Suppressor macrophage treated with lipopolysaccharide for 4 hours (primary cell): ENCODE data around the gene FOXC1.
A peak's percentile ranks its signal among the peaks of the same experiment; 100 is the strongest.

Source experiments
- DNase-seq: peaks from one replicate; pipeline ENCODE4 v3.0.0-alpha.2; 2020

The FOXC1 gene

GRCh38 chr6:1624851-1625781 lies 15.4 kb downstream of the FOXC1 start:
- peak; percentile 60 for DNase-seq

- DNase-seq, result no peak
Observed at GRCh38 chr6:1625794-1626435, 16.2 kb downstream of the FOXC1 start.

GRCh38 chr6:1626481-1626880 lies 16.8 kb downstream of the FOXC1 start:
- no peak for DNase-seq

DNA sequence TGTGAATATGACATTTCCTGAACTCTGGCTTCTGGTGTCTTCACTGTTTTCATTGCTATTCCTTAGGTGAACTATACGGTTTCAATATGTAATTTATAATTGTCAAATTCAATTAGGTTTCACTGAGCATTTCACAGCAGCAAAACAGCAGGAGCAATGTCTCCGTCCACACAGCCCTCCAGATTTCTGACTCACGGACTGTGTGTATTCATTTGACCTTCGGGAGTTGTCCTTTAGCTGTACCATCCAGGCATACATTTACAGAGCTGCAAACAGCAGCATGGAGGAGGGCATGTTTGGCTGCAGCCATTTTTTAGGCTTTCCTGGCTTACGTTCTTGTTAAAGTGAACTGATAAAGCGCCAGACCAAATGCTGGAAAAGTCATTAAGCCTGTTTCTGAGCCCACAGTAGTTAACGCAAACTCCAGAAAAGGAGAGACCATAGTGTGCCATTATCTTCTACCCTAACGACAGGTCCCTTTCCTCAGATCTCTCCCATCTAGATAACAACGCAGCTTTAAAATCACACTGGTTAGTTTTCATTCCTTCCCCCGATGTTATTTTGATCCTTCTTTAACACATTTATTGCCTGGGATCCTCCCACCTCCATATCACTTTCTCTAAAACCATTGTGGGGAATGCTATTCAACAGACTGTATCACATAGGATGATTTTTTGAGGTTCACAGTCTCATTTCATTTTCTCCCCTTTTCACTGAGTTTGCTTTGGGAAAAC lies 18.3 kb downstream of the FOXC1 start:
- DNase-seq, result no peak

DNA sequence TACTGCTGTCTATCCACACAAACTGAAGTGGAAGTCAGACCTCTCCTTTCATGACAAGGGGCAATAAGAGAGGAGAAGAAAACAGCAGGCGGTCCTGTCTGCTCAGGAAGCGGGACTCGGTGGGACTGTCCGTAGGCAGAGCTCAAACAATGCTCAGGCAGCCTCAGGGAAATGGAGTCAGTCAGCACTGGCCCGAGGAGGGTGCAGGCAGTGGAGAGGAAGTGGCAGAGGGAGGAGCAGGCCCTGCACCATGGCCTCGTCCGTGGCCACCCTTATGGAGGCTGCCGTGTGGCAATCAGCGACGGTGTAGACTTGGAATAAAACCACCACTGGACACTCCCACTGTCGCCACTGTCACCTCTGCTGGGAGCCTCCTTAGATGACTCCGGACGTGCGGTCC lies 19.6 kb downstream of the FOXC1 start:
- DNase-seq, result no peak

DNA sequence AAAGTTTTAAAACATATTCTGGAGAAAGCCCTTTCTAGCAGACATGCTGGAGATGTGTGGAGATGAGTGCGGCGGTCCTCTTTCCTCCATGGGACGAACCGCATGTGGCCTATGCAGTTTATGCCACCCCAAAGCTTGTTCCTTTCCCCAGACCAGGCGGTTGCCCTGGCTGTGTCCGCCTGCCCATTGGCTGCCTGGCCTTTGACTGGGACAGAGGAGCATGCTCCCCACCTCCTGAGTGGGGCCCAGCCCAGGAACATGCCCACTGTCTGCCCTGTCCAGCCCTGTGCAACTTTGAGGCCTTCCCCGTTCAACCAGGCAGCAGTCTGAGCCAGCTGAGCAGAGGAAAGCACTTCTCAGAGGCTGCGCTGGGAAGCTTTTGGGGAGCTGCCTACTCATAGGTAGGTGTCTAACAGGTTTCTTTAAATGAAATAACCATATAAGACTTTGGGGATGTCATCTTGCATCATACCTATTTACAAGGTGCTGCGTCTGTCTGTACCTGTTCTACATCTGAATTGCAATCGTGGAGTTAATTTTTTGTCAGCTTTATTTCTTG lies 20.6 kb downstream of the FOXC1 start:
- no peak for DNase-seq

- DNase-seq, result no peak
Observed at GRCh38 chr6:1630771-1631217, 21.1 kb downstream of the FOXC1 start.

DNA sequence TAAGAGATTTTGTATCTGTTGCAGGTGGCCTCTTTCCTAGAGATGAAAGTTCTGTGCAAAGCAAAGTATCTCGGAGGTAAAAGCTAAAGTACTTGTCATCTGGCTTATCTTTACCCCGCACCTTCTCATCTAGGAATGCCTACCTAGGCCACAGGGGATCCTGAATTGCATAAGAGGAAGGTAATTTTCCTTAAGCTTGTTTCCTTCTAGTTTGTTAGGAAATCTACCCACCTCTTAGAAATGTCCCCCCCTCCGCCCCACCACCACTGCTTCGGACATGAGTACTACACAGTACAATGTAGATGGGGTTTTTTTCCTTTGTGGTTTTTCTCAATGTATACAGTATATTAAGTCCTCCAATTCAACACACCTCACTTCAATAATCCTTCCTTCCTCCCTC lies 21.5 kb downstream of the FOXC1 start:
- no peak for DNase-seq

DNA sequence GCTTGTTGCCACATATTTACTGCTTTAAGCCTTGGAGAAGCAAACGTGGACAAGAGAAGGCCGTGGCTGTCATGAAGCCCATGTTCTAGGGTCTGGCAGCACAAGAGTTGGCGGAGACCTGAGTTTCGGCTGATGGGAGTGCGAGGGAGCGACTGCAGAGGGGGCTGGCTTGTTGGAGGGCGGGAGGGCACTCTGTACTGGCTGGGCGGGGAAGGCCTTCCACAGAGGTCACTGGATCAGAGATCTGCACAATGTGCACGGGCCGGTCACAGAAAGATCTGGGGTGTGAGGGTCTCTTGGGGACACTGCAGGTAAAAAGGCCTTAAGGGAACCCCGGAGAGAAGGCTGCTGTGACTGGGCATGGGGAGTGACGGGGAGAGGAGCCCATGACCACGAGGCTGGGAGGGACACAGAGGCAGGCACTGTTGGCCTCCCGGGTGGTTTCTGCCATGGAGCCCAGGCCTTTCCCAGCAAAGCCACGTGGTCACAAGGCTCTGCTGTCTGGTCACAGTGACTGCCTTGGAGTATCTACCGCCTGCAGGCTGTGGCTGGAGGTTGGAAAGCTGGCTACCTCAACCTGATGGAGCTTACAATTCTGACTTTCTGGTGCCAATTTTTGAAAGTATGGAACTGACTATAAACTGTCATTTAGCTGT lies 23.8 kb downstream of the FOXC1 start:
- no peak for DNase-seq

- no peak for DNase-seq
Observed at GRCh38 chr6:1634081-1634480, 24.4 kb downstream of the FOXC1 start.

GRCh38 chr6:1635305-1636010 lies 25.7 kb downstream of the FOXC1 start:
- no peak for DNase-seq

DNA sequence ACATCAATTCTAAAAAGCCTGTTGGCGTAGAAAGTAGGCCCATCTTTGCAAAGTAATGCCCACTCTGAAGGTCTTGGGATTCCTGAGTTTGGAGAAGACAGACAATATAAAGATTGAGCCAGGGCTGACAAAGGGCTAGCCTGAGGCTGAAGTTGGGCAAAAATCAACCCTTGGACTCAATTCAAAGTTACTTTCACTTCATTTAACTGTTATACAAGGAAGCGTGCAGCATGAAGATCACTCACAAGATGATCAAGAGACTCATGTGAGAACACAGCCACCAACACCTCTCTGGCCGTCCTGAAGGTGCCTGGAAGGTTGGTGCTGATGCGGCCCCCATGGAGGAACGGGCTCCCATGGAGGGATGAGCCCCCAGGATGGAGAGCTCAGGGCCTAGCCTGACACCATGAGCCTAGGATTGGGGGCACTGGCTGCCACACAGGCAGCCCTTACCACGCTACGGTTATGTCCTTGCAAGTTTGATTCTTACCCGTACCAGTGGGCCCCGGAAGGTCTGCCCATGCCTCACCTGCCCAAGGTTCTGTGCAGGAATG lies 26.6 kb downstream of the FOXC1 start:
- no peak for DNase-seq

GRCh38 chr6:1636971-1637871 lies 27.5 kb downstream of the FOXC1 start:
- DNase-seq, result no peak

- DNase-seq, result no peak
Observed at GRCh38 chr6:1639430-1639829, 29.7 kb downstream of the FOXC1 start.

- no peak for DNase-seq
Observed at GRCh38 chr6:1640476-1640875, 30.8 kb downstream of the FOXC1 start.

- no peak for DNase-seq
Observed at GRCh38 chr6:1641343-1641885, 31.7 kb downstream of the FOXC1 start.

DNA sequence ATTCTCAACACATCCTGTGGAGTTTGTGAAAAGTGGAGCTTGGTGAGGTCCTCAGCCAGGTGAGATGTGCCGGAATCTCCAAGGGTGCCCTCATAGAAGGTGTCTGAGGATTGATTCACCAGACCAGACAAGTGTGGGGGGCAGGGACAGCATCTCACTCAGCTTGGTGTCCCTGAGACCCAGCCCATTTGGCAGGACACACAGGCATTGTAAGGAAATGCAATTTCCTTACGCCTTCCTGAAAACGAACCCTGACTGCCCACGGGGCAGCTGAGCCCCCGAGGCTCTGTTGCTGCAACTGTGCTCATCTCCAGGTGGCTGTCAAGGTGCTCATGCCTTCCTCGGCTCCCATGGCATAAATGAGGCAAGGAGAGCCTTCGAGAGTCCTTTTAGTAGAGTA lies 33.4 kb downstream of the FOXC1 start:
- no peak for DNase-seq

DNA sequence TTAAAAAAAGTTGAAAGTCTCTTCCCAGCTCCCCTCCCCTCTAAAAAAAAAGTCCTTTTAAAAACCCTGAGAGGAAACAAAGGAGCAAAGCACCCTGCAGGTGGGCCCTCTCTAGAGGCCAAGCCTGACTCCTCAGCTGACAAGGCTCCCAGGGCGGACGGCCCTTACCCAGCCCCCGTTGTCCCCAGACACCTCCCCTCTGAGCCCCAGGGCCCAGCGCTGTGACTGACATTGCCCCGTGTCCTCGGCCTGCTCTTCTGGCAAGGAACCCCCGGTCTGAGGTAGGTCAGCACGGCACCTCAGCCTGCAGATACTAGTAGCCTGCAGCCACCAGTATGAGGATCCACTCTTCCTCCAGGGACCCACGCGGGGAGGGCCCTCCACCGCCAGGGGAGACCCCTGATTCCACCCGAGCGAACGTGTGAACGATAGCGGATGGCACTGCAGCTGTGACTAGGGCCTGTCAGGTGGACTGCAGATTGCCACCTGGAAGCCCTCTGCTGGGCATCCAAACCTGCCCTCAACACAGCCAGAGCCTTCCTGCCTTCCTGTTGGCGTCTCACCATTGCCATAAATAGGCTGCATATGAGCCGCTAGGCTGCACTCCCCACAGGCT lies 34.2 kb downstream of the FOXC1 start:
- DNase-seq, result no peak

- DNase-seq, result peak; percentile 42
Observed at GRCh38 chr6:1644516-1645060, 34.9 kb downstream of the FOXC1 start.
